BLaER1 treated with 17β-estradiol and CSF1 and Interleukin-3, amounts not matched to agents 10 nM and 100 nM (cell line): ENCODE data around the gene STX3.
A peak's percentile ranks its signal among the peaks of the same experiment; 100 is the strongest.

ENCODE experiments used
- H3K27ac ChIP-seq, 11 experiments: shearing (Covaris generic); formaldehyde crosslinking; 2 replicates each; pipeline ENCODE4 v1.8.1; 2022
- H3K27me3 ChIP-seq, 11 experiments: shearing (Covaris generic); formaldehyde crosslinking; 2 replicates each; pipeline ENCODE4 v1.8.1; 2022
- H3K36me3 ChIP-seq, 11 experiments: shearing (Covaris generic); formaldehyde crosslinking; 2 replicates each; pipeline ENCODE4 v1.8.1; 2022
- H3K4me1 ChIP-seq, 10 experiments: shearing (Covaris generic); formaldehyde crosslinking; 2 replicates each; pipeline ENCODE4 v1.8.1; 2022
- H3K4me2 ChIP-seq, 11 experiments: shearing (Covaris generic); formaldehyde crosslinking; 2 replicates each; pipeline ENCODE4 v1.8.1; 2022
- H3K4me3 ChIP-seq, 10 experiments: shearing (Covaris generic); formaldehyde crosslinking; 2 replicates each; pipeline ENCODE4 v1.8.1; 2022
- H3K9ac ChIP-seq, 11 experiments: shearing (Covaris generic); formaldehyde crosslinking; 2 replicates each; pipeline ENCODE4 v1.8.1; 2022
- H3K9me3 ChIP-seq, 11 experiments: shearing (Covaris generic); formaldehyde crosslinking; replicated peaks in 1 of 11; 2 replicates each; pipeline ENCODE4 v1.8.1; 2022
- H4K20me1 ChIP-seq, 11 experiments: shearing (Covaris generic); formaldehyde crosslinking; 2 replicates each; pipeline ENCODE4 v1.8.1; 2022
- Cebpa-rat ChIP-seq, 11 experiments: shearing (Covaris generic); IDR thresholded peaks; 2 replicates each; pipeline ENCODE4 v1.8.1; 2022

The STX3 gene

GRCh38 chr11:59754494-59754858 is 700 bp upstream of the STX3 start:
- H3K9me3 ChIP-seq, result no peaks in the 10 kb centered on the region
- H3K9ac ChIP-seq, result peak overlapping the region; percentile 86 to 96 (median 91)
- no peaks in the 10 kb centered on the region for H3K27me3 ChIP-seq
- H3K4me1 ChIP-seq, result peaks cover 16 to 27% (median 22%) of the 10 kb centered on the region in 10 experiments
- peaks cover 0 to 24% (median 3%) of the 10 kb centered on the region in 11 experiments; a peak in 5 of 22 replicates for H3K36me3 ChIP-seq
- peak overlapping the region; percentile 90 to 99 (median 98) for H3K4me3 ChIP-seq
- TF ChIP-seq Cebpa-rat (IDR thresholded peaks at IDR 0.05), result no peak
- peak overlapping the region; percentile 91 to 100 (median 96) for H3K4me2 ChIP-seq
- peak overlapping the region in 10 of 11 experiments; percentile 84 to 95 (median 90); a peak in 19 of 22 replicates for H3K27ac ChIP-seq
- H4K20me1 ChIP-seq, result peaks cover 23 to 38% (median 32%) of the 10 kb centered on the region in 11 experiments; a peak in 19 of 22 replicates

GRCh38 chr11:59755701-59756557 is 753 bp downstream of the STX3 start:
- TF ChIP-seq Cebpa-rat (IDR thresholded peaks at IDR 0.05), result no peak
- H3K27ac ChIP-seq, result peak overlapping the region; percentile 84 to 95 (median 91)

GRCh38 chr11:59756558-59756840 is 1.3 kb downstream of the STX3 start:
- H3K9ac ChIP-seq, result peak overlapping the region in 6 of 11 experiments; percentile 88 to 96 (median 94); a peak in 9 of 22 replicates
- no peaks in the 10 kb centered on the region for H3K9me3 ChIP-seq
- peak overlapping the region in 9 of 10 experiments; percentile 90 to 99 (median 98); a peak in 19 of 20 replicates for H3K4me3 ChIP-seq
- peak overlapping the region; percentile 91 to 100 (median 96) for H3K4me2 ChIP-seq
- no peaks in the 10 kb centered on the region for H3K27me3 ChIP-seq
- H3K27ac ChIP-seq, result peak overlapping the region in 3 of 11 experiments; percentile 86 to 95 (median 93); a peak in 5 of 22 replicates
- peaks cover 16 to 27% (median 22%) of the 10 kb centered on the region in 10 experiments for H3K4me1 ChIP-seq
- TF ChIP-seq Cebpa-rat (IDR thresholded peaks at IDR 0.05), result no peak
- H3K36me3 ChIP-seq, result peaks cover 0 to 38% (median 10%) of the 10 kb centered on the region in 11 experiments; a peak in 9 of 22 replicates
- H4K20me1 ChIP-seq, result peaks cover 26 to 58% (median 49%) of the 10 kb centered on the region in 11 experiments; a peak in 19 of 22 replicates

More at GRCh38 chr11:59755701-59756557, 753 bp downstream of the STX3 start:
- H3K4me1 ChIP-seq, result peaks cover 16 to 27% (median 22%) of the 10 kb centered on the region in 10 experiments
- no peaks in the 10 kb centered on the region for H3K27me3 ChIP-seq
- peak overlapping the region; percentile 86 to 96 (median 91) for H3K9ac ChIP-seq
- peak overlapping the region; percentile 91 to 100 (median 96) for H3K4me2 ChIP-seq
- peaks cover 26 to 52% (median 43%) of the 10 kb centered on the region in 11 experiments; a peak in 19 of 22 replicates for H4K20me1 ChIP-seq
- no peaks in the 10 kb centered on the region for H3K9me3 ChIP-seq
- H3K36me3 ChIP-seq, result peaks cover 0 to 33% (median 4%) of the 10 kb centered on the region in 11 experiments; a peak in 9 of 22 replicates
- H3K4me3 ChIP-seq, result peak overlapping the region; percentile 90 to 99 (median 98)

GRCh38 chr11:59756845-59757244 is 1.7 kb downstream of the STX3 start:
- H3K4me3 ChIP-seq, result peak overlapping the region in 9 of 10 experiments; percentile 90 to 99 (median 98); a peak in 14 of 20 replicates
- H3K9me3 ChIP-seq, result no peaks in the 10 kb centered on the region
- no peak for TF ChIP-seq Cebpa-rat (IDR thresholded peaks at IDR 0.05)
- peaks cover 16 to 27% (median 23%) of the 10 kb centered on the region in 10 experiments for H3K4me1 ChIP-seq
- H3K9ac ChIP-seq, result peak overlapping the region in 1 of 11 experiments; percentile 96; a peak in 2 of 22 replicates
- H4K20me1 ChIP-seq, result peaks cover 26 to 61% (median 52%) of the 10 kb centered on the region in 11 experiments; a peak in 19 of 22 replicates
- peaks cover 0 to 42% (median 10%) of the 10 kb centered on the region in 11 experiments; a peak in 9 of 22 replicates for H3K36me3 ChIP-seq
- no peaks in the 10 kb centered on the region for H3K27me3 ChIP-seq
- peak overlapping the region in 1 of 11 experiments; percentile 95; a peak in 1 of 22 replicates for H3K27ac ChIP-seq
- H3K4me2 ChIP-seq, result peak overlapping the region; percentile 91 to 100 (median 96)

- Histone ChIP-seq H3K9ac (no peak overlapping the region), H3K4me2 (peak overlapping the region in 3 of 11 experiments; percentile 29 to 97 (median 94); a peak in 4 of 22 replicates), H3K9me3 (no peaks in the 10 kb centered on the region), H3K4me3 (no peak overlapping the region), H4K20me1 (peaks cover 26 to 75% (median 58%) of the 10 kb centered on the region in 11 experiments; a peak in 19 of 22 replicates), H3K27me3 (no peaks in the 10 kb centered on the region), H3K27ac (no peak overlapping the region), H3K36me3 (peaks cover 0 to 54% (median 15%) of the 10 kb centered on the region in 11 experiments; a peak in 11 of 22 replicates), H3K4me1 (peaks cover 16 to 33% (median 23%) of the 10 kb centered on the region in 10 experiments)
- TF ChIP-seq Cebpa-rat (IDR thresholded peaks at IDR 0.05), result no peak
Observed at GRCh38 chr11:59758401-59759037, 3.3 kb downstream of the STX3 start.

GRCh38 chr11:59759900-59760299 is 4.7 kb downstream of the STX3 start:
- Histone ChIP-seq H3K9ac (no peak overlapping the region), H4K20me1 (peaks cover 26 to 86% (median 58%) of the 10 kb centered on the region in 11 experiments; a peak in 19 of 22 replicates), H3K27ac (no peak overlapping the region), H3K9me3 (no peaks in the 10 kb centered on the region), H3K4me1 (peaks cover 18 to 46% (median 30%) of the 10 kb centered on the region in 10 experiments), H3K4me2 (no peak overlapping the region), H3K27me3 (no peaks in the 10 kb centered on the region), H3K36me3 (peaks cover 0 to 54% (median 15%) of the 10 kb centered on the region in 11 experiments; a peak in 11 of 22 replicates), H3K4me3 (no peak overlapping the region)
- TF ChIP-seq Cebpa-rat (IDR thresholded peaks at IDR 0.05), result no peak

- Histone ChIP-seq H3K9me3 (no peaks in the 10 kb centered on the region), H3K36me3 (peaks cover 0 to 54% (median 15%) of the 10 kb centered on the region in 11 experiments; a peak in 11 of 22 replicates), H3K27ac (no peak overlapping the region), H3K27me3 (no peaks in the 10 kb centered on the region), H4K20me1 (peaks cover 26 to 91% (median 58%) of the 10 kb centered on the region in 11 experiments; a peak in 19 of 22 replicates), H3K4me2 (no peak overlapping the region), H3K4me3 (no peak overlapping the region), H3K4me1 (peaks cover 24 to 55% (median 38%) of the 10 kb centered on the region in 10 experiments), H3K9ac (no peak overlapping the region)
- no peak for TF ChIP-seq Cebpa-rat (IDR thresholded peaks at IDR 0.05)
Observed at GRCh38 chr11:59760771-59761170, 5.6 kb downstream of the STX3 start.

- no peak overlapping the region for H3K27ac ChIP-seq
- H4K20me1 ChIP-seq, result peaks cover 21 to 92% (median 50%) of the 10 kb centered on the region in 11 experiments; a peak in 18 of 22 replicates
- no peaks in the 10 kb centered on the region for H3K27me3 ChIP-seq
- no peaks in the 10 kb centered on the region for H3K9me3 ChIP-seq
- H3K9ac ChIP-seq, result no peak overlapping the region
- H3K4me1 ChIP-seq, result peaks cover 24 to 57% (median 38%) of the 10 kb centered on the region in 10 experiments
- peaks cover 0 to 53% (median 15%) of the 10 kb centered on the region in 11 experiments; a peak in 11 of 22 replicates for H3K36me3 ChIP-seq
- TF ChIP-seq Cebpa-rat (IDR thresholded peaks at IDR 0.05), result no peak
- peak overlapping the region in 3 of 11 experiments; percentile 6 to 55 (median 11); a peak in 3 of 22 replicates for H3K4me2 ChIP-seq
- H3K4me3 ChIP-seq, result no peak overlapping the region
Observed at GRCh38 chr11:59761993-59762392, 6.8 kb downstream of the STX3 start.
